Rectal smooth muscle tissue (tissue), 1 donor: ENCODE results near the gene SPHK2.

ENCODE experiments used
- H3K27ac ChIP-seq: one replicate; pipeline ENCODE4 v1.7.0; 2013; ENCODE audit warnings: low read depth, low read length, inconsistent platforms
- H3K27me3 ChIP-seq: one replicate; pipeline ENCODE4 v1.7.0; 2013; ENCODE audit warnings: low read length; ENCODE audit not compliant: control insufficient read depth, insufficient read depth
- H3K36me3 ChIP-seq: one replicate; pipeline ENCODE4 v1.7.0; 2013; ENCODE audit warnings: low read length; ENCODE audit not compliant: control insufficient read depth, insufficient read depth
- H3K4me1 ChIP-seq: one replicate; pipeline ENCODE4 v1.7.0; 2013; ENCODE audit warnings: low read length; ENCODE audit not compliant: control insufficient read depth, insufficient read depth
- H3K4me3 ChIP-seq: one replicate; pipeline ENCODE4 v1.7.0; 2013; ENCODE audit warnings: low read length
- H3K9ac ChIP-seq: one replicate; pipeline ENCODE4 v1.7.0; 2013; ENCODE audit warnings: low read length

Gene SPHK2

DNA sequence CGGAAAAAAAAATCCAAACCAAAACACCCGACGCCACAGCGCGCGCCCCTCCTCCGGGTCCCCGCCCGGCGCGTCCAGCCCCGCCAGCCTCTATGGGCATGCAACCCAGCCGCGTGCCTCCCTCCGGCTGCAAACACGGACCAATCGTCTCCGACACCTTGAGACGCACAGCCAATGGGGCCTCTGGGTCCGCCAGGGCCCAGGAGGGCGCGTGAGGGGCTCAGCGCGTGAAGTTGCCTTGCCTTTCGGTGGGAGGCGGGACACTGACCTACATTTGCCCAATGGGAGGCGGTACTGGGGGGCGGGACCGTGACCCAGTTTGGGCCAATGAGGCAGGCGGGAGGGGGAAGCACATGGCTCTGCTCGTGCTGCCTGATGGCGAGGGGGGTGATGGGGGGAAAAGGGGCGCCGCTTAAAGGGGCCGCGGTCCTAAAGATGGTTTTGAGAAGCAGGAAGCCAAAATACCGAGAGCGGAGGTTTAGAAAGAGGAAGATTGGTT is 18.2 kb downstream of the SPHK2 start:
- Histone ChIP-seq H3K4me3 (peak overlapping the region; percentile 97), H3K36me3 (peaks cover 8% of the 10 kb centered on the region), H3K9ac (peak overlapping the region; percentile 38), H3K4me1 (peaks cover 30% of the 10 kb centered on the region), H3K27me3 (no peaks in the 10 kb centered on the region), H3K27ac (peak overlapping the region; percentile 98)

- Histone ChIP-seq H3K36me3 (peaks cover 2% of the 10 kb centered on the region), H3K27ac (peak overlapping the region; percentile 98), H3K27me3 (no peaks in the 10 kb centered on the region), H3K4me3 (peak overlapping the region; percentile 71), H3K4me1 (peaks cover 23% of the 10 kb centered on the region), H3K9ac (peak overlapping the region; percentile 38)
These were observed 18.9 kb downstream of the SPHK2 start for GRCh38 chr19:48637948-48638830.

- H3K4me3 ChIP-seq: peak overlapping the region; percentile 56
- H3K9ac ChIP-seq: peak overlapping the region; percentile 14
- no peaks in the 10 kb centered on the region for H3K36me3 ChIP-seq
These were observed 19.6 kb downstream of the SPHK2 start for GRCh38 chr19:48638831-48639381.

GRCh38 chr19:48639483-48640375 is 20.4 kb downstream of the SPHK2 start:
- no peaks in the 10 kb centered on the region for H3K36me3 ChIP-seq
- H3K27me3 ChIP-seq: no peaks in the 10 kb centered on the region
- no peak overlapping the region for H3K9ac ChIP-seq
- H3K4me1 ChIP-seq: peaks cover 15% of the 10 kb centered on the region
- H3K4me3 ChIP-seq: no peak overlapping the region
- H3K27ac ChIP-seq: no peak overlapping the region

More at GRCh38 chr19:48638831-48639381, 19.6 kb downstream of the SPHK2 start:
- Histone ChIP-seq H3K27me3 (no peaks in the 10 kb centered on the region), H3K27ac (peak overlapping the region; percentile 98), H3K4me1 (peaks cover 16% of the 10 kb centered on the region)

DNA sequence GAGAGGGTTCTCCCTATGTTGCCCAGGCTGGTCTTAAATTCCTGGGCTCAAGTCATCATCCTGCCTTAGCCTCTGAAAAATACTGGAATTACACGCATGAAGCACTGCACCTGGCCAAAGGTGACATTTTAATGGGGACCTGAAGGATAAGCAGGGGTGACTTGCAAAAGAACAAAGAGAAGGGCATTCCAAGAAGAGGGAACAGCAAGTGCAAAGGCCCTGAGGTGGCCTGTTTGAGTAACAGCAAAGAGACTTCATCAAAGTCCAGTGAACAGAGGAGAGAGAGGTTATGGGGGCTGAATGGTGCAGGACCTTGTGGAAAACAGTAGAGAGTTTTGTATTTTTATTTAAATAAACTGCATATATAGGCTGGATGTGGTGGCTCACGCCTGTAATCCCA is 22.5 kb downstream of the SPHK2 start:
- Histone ChIP-seq H3K9ac (no peak overlapping the region), H3K27me3 (no peaks in the 10 kb centered on the region), H3K4me1 (peaks cover 15% of the 10 kb centered on the region), H3K36me3 (no peaks in the 10 kb centered on the region), H3K27ac (no peak overlapping the region), H3K4me3 (no peak overlapping the region)

- Histone ChIP-seq H3K4me3 (no peak overlapping the region), H3K27ac (no peak overlapping the region), H3K9ac (no peak overlapping the region), H3K36me3 (no peaks in the 10 kb centered on the region), H3K27me3 (no peaks in the 10 kb centered on the region), H3K4me1 (peaks cover 15% of the 10 kb centered on the region)
These were observed 23.6 kb downstream of the SPHK2 start for GRCh38 chr19:48642862-48643261.

DNA sequence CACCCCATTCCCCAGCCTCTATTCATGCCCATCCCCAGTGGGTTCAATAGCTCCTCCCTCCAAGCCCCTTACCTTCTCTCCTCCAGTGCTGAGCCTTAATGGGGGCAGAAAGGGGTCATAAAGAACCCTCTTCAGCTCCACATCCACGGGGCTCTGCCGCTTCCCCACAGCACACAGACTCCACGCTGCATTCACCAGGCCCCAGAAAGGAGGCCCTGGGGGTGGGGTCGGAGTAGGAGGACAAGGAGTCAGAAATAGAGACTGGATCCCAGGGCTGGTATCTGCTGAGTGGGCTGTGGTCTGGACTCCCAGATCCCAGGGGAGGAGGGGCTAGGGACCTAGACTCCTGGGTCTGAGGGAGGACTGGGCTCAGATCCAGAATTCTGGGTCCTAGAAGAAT is 25.0 kb downstream of the SPHK2 start:
- peak overlapping the region; percentile 76 for H3K4me3 ChIP-seq
- no peaks in the 10 kb centered on the region for H3K36me3 ChIP-seq
- H3K9ac ChIP-seq: no peak overlapping the region
- peaks cover 10% of the 10 kb centered on the region for H3K4me1 ChIP-seq
- H3K27ac ChIP-seq: no peak overlapping the region
- H3K27me3 ChIP-seq: no peaks in the 10 kb centered on the region

GRCh38 chr19:48644839-48645619 is 25.7 kb downstream of the SPHK2 start:
- Histone ChIP-seq H3K4me3 (peak overlapping the region; percentile 76), H3K27ac (peak overlapping the region; percentile 86), H3K9ac (no peak overlapping the region), H3K36me3 (no peaks in the 10 kb centered on the region), H3K4me1 (peaks cover 10% of the 10 kb centered on the region), H3K27me3 (no peaks in the 10 kb centered on the region)

- H3K27ac ChIP-seq: peak overlapping the region; percentile 86
- H3K4me3 ChIP-seq: peak overlapping the region; percentile 76
- peaks cover 10% of the 10 kb centered on the region for H3K4me1 ChIP-seq
- no peak overlapping the region for H3K9ac ChIP-seq
- no peaks in the 10 kb centered on the region for H3K36me3 ChIP-seq
- no peaks in the 10 kb centered on the region for H3K27me3 ChIP-seq
These were observed 26.3 kb downstream of the SPHK2 start for GRCh38 chr19:48645620-48646000.

DNA sequence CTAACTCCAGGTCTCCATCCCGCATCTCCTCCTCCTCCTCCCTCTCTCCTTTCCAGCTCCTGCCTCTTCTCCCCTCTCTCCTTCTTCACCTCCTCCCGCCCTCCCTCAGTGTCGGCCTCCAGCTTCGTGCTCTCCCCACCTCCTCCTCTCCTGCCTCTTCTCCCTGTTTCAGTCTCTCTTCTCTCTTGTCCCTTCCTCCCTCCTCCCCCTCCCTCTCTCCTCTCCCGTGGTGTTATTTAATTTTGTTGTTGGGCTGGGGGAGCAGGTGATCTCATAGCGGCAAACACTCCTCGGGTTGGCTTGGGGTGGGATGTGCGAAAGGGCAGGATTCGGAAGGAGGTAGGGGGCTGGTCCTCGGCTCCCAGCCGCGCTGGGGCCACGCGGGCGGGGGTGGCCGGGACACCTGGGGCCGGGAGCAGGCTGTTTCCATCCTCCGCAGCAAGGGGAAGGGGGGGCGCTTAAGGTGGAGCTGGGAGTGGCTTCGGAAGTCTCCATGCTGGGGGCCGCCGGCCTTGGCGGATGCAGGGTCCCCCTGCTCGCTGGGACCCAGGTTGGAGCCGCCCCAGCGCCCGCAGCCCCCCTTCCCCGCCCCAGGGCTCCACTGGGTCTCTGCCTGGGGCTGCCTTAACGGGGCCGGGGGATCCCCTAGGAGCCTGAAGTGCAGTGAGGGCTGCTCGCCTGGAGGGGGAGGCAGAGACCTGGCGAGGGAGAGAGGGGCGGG is 26.9 kb downstream of the SPHK2 start, which contains the start of gene CA11:
Gene CA11 (minus strand): TSS at position 187 of the 721 bp plus-strand sequence. CDS start 555 bp downstream, outside the sequence.
- Histone ChIP-seq H3K27ac (peak within 1 kb of the TSS; percentile 86), H3K4me1 (peaks cover 10% of the 10 kb centered on the region), H3K27me3 (no peaks in the 10 kb centered on the region), H3K36me3 (no peaks in the 10 kb centered on the region), H3K9ac (no peak within 1 kb of the TSS), H3K4me3 (peak within 1 kb of the TSS; percentile 76)

DNA sequence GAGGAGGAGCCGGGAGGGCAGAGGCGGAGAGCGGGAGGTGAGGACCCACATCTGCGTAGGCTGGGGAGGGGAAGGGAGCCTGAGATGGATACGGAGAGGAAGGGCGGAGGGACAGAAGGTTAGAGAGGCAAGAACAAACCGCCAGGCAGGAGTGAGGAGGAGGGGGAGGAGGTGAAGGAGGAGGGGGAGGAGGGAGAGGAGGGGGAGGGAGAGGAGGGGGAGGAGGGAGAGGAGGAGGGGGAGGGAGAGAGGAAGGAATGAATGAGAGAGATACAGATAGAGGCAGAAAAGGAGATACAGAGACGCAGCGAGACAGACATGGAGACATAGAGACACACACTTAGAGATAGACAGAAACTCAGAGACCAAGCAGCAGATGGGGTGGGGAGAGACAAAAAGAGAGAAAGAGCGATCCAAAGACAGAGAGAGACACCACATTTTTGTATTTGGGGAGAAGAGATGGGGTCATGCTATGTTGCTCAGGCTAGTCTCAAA is 27.5 kb downstream of the SPHK2 start:
- Histone ChIP-seq H3K9ac (no peak overlapping the region), H3K4me1 (peaks cover 10% of the 10 kb centered on the region), H3K27ac (peak overlapping the region; percentile 86), H3K4me3 (peak overlapping the region; percentile 45), H3K36me3 (no peaks in the 10 kb centered on the region), H3K27me3 (no peaks in the 10 kb centered on the region)
